ENCODE results near the gene SINHCAF. TPM values are rescaled to one million over a fixed set of nuclear protein-coding genes. Genes with fewer than 3 reads are reported as not detected.

SINHCAF gene
- total RNA-seq, 1 experiment from 2014 or later = 139 TPM

- CTCF ChIA-PET = no interaction called here
Observed at GRCh38 chr12:31369712-31370521, 44.0 kb upstream of the SINHCAF start.

GRCh38 chr12:31368666-31369361 is 42.9 kb upstream of the SINHCAF start:
- TF ChIP-seq CTCF (IDR thresholded peaks at IDR 0.05; ENCODE audit: unreplicated experiment) = no peak
- no peak overlapping the region for H3K27ac Mint-ChIP-seq (ENCODE audit: low read depth, unreplicated experiment)
- intact Hi-C loops (cut with micrococcal nuclease) = no loop called here

More at GRCh38 chr12:31369712-31370521, 44.0 kb upstream of the SINHCAF start:
- no TSS peak for BruUV-seq (replicated peaks)
- Mint-ChIP-seq H3K4me1 (ENCODE audit: insufficient read depth, unreplicated experiment) (no peaks in the 10 kb centered on the region), H3K27me3 (ENCODE audit: insufficient read depth, unreplicated experiment) (no peaks in the 10 kb centered on the region), H3K4me3 (ENCODE audit: unreplicated experiment) (no peak overlapping the region), H3K9me3 (ENCODE audit: unreplicated experiment) (no peaks in the 10 kb centered on the region), H3K36me3 (ENCODE audit: insufficient read depth, unreplicated experiment) (no peaks in the 10 kb centered on the region), H3K27ac (ENCODE audit: low read depth, unreplicated experiment) (no peak overlapping the region)
- intact Hi-C loops (cut with micrococcal nuclease) = loop anchor here (10.0 kb wide), 1 partner anchor 95 kb away; no protein-coding TSS in a partner anchor
- no peak for TF ChIP-seq CTCF (IDR thresholded peaks at IDR 0.05; ENCODE audit: unreplicated experiment)
- no peak for DNase-seq (ENCODE audit: unreplicated experiment)
- POLR2A ChIA-PET = no interaction called here

GRCh38 chr12:31366104-31366621 is 40.2 kb upstream of the SINHCAF start:
- BruUV-seq (replicated peaks) = no TSS peak
- POLR2A ChIA-PET = no interaction called here
- Mint-ChIP-seq H3K36me3 (ENCODE audit: insufficient read depth, unreplicated experiment) (no peaks in the 10 kb centered on the region), H3K27me3 (ENCODE audit: insufficient read depth, unreplicated experiment) (no peaks in the 10 kb centered on the region), H3K4me3 (ENCODE audit: unreplicated experiment) (no peak overlapping the region), H3K27ac (ENCODE audit: low read depth, unreplicated experiment) (no peak overlapping the region), H3K9me3 (ENCODE audit: unreplicated experiment) (no peaks in the 10 kb centered on the region), H3K4me1 (ENCODE audit: insufficient read depth, unreplicated experiment) (peaks cover 14% of the 10 kb centered on the region)
- intact Hi-C loops (cut with micrococcal nuclease) = no loop called here
- TF ChIP-seq CTCF (IDR thresholded peaks at IDR 0.05; ENCODE audit: unreplicated experiment) = no peak
- no peak for DNase-seq (ENCODE audit: unreplicated experiment)
- CTCF ChIA-PET = interaction anchor here (1.4 kb wide), 1 partner anchor 94 kb away, joined by 5 read pairs; no protein-coding TSS in a partner anchor

More at GRCh38 chr12:31368666-31369361, 42.9 kb upstream of the SINHCAF start:
- Mint-ChIP-seq H3K36me3 (ENCODE audit: insufficient read depth, unreplicated experiment) (no peaks in the 10 kb centered on the region), H3K4me3 (ENCODE audit: unreplicated experiment) (no peak overlapping the region), H3K9me3 (ENCODE audit: unreplicated experiment) (no peaks in the 10 kb centered on the region), H3K4me1 (ENCODE audit: insufficient read depth, unreplicated experiment) (no peaks in the 10 kb centered on the region), H3K27me3 (ENCODE audit: insufficient read depth, unreplicated experiment) (no peaks in the 10 kb centered on the region)
- DNase-seq (ENCODE audit: unreplicated experiment) = no peak
- no TSS peak for BruUV-seq (replicated peaks)
- ChIA-PET CTCF (interaction anchor here (0.6 to 0.7 kb wide), 2 partner anchors 235 to 832 kb away, joined by 3 to 4 read pairs; no protein-coding TSS in a partner anchor), POLR2A (interaction anchor here (0.6 kb wide), 1 partner anchor 18 kb away, joined by 3 read pairs; no protein-coding TSS in a partner anchor)

GRCh38 chr12:31363831-31364230 is 37.9 kb upstream of the SINHCAF start:
- Mint-ChIP-seq H3K27me3 (ENCODE audit: insufficient read depth, unreplicated experiment) (no peaks in the 10 kb centered on the region), H3K27ac (ENCODE audit: low read depth, unreplicated experiment) (no peak overlapping the region), H3K4me1 (ENCODE audit: insufficient read depth, unreplicated experiment) (peaks cover 14% of the 10 kb centered on the region), H3K4me3 (ENCODE audit: unreplicated experiment) (no peak overlapping the region), H3K9me3 (ENCODE audit: unreplicated experiment) (no peaks in the 10 kb centered on the region), H3K36me3 (ENCODE audit: insufficient read depth, unreplicated experiment) (no peaks in the 10 kb centered on the region)
- intact Hi-C loops (cut with micrococcal nuclease) = no loop called here
- CTCF ChIA-PET = interaction anchor here (0.5 to 1.7 kb wide), 5 partner anchors 12 to 113 kb away, joined by 3 to 9 read pairs (median 5); no protein-coding TSS in a partner anchor
- POLR2A ChIA-PET = interaction anchor here (1.0 kb wide), 1 partner anchor 10 kb away, joined by 4 read pairs; no protein-coding TSS in a partner anchor
- TF ChIP-seq CTCF (IDR thresholded peaks at IDR 0.05; ENCODE audit: unreplicated experiment) = no peak
- DNase-seq (ENCODE audit: unreplicated experiment) = no peak
- BruUV-seq (replicated peaks) = no TSS peak
